Calu3 (cell line): ENCODE results near the gene PPP2R3B. TPM values are rescaled to one million over a fixed set of nuclear protein-coding genes. Genes with fewer than 3 reads are reported as not detected.
A peak's percentile ranks its signal among the peaks of the same experiment; 100 is the strongest.

ENCODE experiments used
- BruUV-seq: library from RNA; stranded (reverse); fragments of 400-500 nt; replicated peaks from 2 replicates; lab custom pipeline; 2021; lab: Mats Ljungman, UMichigan
- CTCF ChIA-PET: fragments of 300-600 bp; sonication (Branson Sonifier 250); formaldehyde crosslinking; loops from one replicate; lab custom pipeline; 2022; ENCODE audit warnings: antibody characterized with exemption; lab: Charles Lee
- DNase-seq: peaks from one replicate; pipeline ENCODE4 v3.0.0; 2022
- H3K27ac Mint-ChIP-seq: one replicate; pipeline ENCODE4 v1.8.0; 2022; ENCODE audit warnings: mixed read lengths; ENCODE audit not compliant: unreplicated experiment
- H3K27me3 Mint-ChIP-seq: one replicate; pipeline ENCODE4 v1.8.0; 2022; ENCODE audit warnings: mixed read lengths; ENCODE audit not compliant: unreplicated experiment
- H3K36me3 Mint-ChIP-seq: one replicate; pipeline ENCODE4 v1.8.0; 2022; ENCODE audit warnings: mild to moderate bottlenecking, moderate library complexity, mixed read lengths; ENCODE audit not compliant: insufficient read depth, unreplicated experiment
- H3K4me1 Mint-ChIP-seq: one replicate; pipeline ENCODE4 v1.8.0; 2022; ENCODE audit warnings: mild to moderate bottlenecking, low read depth, mixed read lengths; ENCODE audit not compliant: unreplicated experiment
- H3K4me3 Mint-ChIP-seq: one replicate; pipeline ENCODE4 v1.8.0; 2022; ENCODE audit warnings: mild to moderate bottlenecking, low read depth, moderate library complexity, mixed read lengths; ENCODE audit not compliant: unreplicated experiment
- H3K9me3 Mint-ChIP-seq: one replicate; pipeline ENCODE4 v1.8.0; 2022; ENCODE audit warnings: low read depth, mixed read lengths; ENCODE audit not compliant: unreplicated experiment
- intact Hi-C: fragments of 100-400 bp; cut with micrococcal nuclease; formaldehyde crosslinking; loops from one replicate; pipeline ENCODE4 v1.10.0; 2022; ENCODE audit not compliant: unreplicated experiment
- total RNA-seq: library from RNA; stranded (reverse); gene quantifications from 2 replicates; pipeline ENCODE4 v1.2.3, GENCODE V29; 2022
- TF ChIP-seq, protein P1 (sequence below): fragments of 200-600 bp; IDR thresholded peaks from one replicate; pipeline ENCODE4 v1.8.0; 2022; ENCODE audit warnings: antibody characterized with exemption; ENCODE audit not compliant: unreplicated experiment

PPP2R3B gene
- total RNA-seq, 1 experiment from 2014 or later = 25.4 TPM

DNA sequence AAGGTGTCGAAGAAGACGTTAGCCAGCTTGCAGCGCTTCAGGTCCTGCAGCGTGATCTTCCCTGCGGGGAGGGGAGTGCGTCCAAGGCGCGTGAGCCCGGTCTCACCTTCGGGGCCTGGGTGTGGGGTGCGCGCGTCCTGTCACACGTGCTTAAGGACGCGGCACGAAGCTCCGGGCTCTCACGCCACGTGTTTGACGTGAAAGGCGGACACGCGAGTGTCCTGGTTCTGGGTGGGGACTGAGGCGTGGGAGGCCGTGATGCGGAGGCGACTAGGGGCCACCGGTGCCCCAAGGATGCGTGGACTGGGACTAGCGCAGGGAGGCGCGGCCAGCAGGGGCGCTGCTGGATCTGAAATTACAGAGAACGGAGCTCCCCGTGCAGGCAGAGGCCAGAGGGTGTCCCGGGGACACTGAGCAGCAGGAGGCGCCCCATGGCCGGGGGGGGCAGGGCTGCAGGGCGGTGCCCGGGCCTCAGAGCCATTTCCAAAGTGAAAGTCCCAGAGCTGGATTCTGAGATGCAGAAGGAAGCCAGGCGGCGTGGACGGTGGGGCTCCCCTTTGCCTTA, 47.8 kb downstream of the PPP2R3B start:
- no peaks in the 10 kb centered on the region for H3K27me3 Mint-ChIP-seq
- DNase-seq = no peak
- CTCF ChIA-PET = no interaction called here
- H3K4me3 Mint-ChIP-seq = no peak overlapping the region
- peaks cover 7% of the 10 kb centered on the region for H3K9me3 Mint-ChIP-seq
- BruUV-seq = no TSS peak
- no peak overlapping the region for H3K27ac Mint-ChIP-seq
- no peaks in the 10 kb centered on the region for H3K4me1 Mint-ChIP-seq
- intact Hi-C loops = no loop called here
- peaks cover 42% of the 10 kb centered on the region for H3K36me3 Mint-ChIP-seq
- TF ChIP-seq, protein P1, sequence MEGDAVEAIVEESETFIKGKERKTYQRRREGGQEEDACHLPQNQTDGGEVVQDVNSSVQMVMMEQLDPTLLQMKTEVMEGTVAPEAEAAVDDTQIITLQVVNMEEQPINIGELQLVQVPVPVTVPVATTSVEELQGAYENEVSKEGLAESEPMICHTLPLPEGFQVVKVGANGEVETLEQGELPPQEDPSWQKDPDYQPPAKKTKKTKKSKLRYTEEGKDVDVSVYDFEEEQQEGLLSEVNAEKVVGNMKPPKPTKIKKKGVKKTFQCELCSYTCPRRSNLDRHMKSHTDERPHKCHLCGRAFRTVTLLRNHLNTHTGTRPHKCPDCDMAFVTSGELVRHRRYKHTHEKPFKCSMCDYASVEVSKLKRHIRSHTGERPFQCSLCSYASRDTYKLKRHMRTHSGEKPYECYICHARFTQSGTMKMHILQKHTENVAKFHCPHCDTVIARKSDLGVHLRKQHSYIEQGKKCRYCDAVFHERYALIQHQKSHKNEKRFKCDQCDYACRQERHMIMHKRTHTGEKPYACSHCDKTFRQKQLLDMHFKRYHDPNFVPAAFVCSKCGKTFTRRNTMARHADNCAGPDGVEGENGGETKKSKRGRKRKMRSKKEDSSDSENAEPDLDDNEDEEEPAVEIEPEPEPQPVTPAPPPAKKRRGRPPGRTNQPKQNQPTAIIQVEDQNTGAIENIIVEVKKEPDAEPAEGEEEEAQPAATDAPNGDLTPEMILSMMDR = no peak

DNA sequence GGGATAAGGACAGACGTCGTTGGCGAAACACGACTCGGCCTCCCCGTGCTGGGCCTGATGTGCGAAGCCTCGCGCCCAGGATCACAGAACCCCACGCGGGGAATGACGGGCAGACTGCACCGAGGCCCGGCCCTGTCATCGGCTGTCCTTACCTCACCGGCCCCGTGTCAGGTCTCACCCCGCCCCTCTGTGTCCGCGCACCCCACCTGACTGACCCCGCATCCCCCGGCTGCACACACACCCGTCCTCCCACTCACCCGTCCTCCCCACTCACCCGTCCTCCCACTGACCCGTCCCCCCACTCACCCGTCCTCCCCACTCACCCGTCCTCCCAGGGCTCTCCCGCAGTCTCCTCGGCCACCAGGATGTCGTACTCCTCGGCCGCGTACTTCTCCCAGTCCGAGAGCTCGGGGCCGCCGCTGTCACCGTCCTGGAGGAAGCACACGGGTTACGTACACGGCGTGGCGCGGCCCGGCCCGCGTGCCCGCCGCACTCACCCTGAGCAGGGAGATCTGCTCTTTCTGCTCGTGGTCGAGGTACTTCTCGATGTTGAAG, 48.3 kb downstream of the PPP2R3B start:
- intact Hi-C loops = no loop called here
- H3K27ac Mint-ChIP-seq = no peak overlapping the region
- no TSS peak for BruUV-seq
- no peak for DNase-seq
- peaks cover 7% of the 10 kb centered on the region for H3K9me3 Mint-ChIP-seq
- H3K4me3 Mint-ChIP-seq = no peak overlapping the region
- TF ChIP-seq, protein P1 = no peak
- peaks cover 44% of the 10 kb centered on the region for H3K36me3 Mint-ChIP-seq
- no peaks in the 10 kb centered on the region for H3K27me3 Mint-ChIP-seq
- no peaks in the 10 kb centered on the region for H3K4me1 Mint-ChIP-seq
- CTCF ChIA-PET = no interaction called here

DNA sequence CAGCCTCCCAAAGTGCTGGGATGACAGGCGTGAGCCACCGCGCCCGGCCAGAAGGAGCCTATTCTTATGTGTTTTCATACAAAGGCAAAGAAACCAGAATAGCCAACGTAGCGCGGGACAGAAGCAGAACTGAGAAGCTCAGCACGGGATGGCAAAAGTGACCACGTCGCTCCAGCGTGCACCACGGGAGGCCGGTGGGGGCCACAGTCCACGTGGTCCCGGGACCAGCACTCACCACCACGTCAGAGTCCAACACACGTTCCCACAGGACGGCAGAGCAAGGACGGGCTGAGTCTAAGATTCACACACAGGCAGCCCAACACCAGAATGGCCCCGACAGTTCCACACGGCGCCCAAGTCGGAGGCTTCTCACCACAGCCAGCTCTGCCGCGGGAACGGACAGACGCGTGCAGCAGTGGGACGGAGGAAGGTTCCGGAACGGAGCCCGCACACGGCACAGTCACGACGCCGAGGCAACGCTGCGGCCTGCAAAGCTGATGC, 49.3 kb downstream of the PPP2R3B start:
- intact Hi-C loops = no loop called here
- H3K36me3 Mint-ChIP-seq = peaks cover 46% of the 10 kb centered on the region
- no TSS peak for BruUV-seq
- no peaks in the 10 kb centered on the region for H3K4me1 Mint-ChIP-seq
- peak overlapping the region; percentile 30 for H3K27ac Mint-ChIP-seq
- TF ChIP-seq, protein P1 = no peak
- DNase-seq = no peak
- no peak overlapping the region for H3K4me3 Mint-ChIP-seq
- peaks cover 7% of the 10 kb centered on the region for H3K9me3 Mint-ChIP-seq
- CTCF ChIA-PET = no interaction called here
- no peaks in the 10 kb centered on the region for H3K27me3 Mint-ChIP-seq

GRCh38 chrX:336227-336626, 50.5 kb downstream of the PPP2R3B start:
- Mint-ChIP-seq H3K27ac (no peak overlapping the region), H3K27me3 (no peaks in the 10 kb centered on the region), H3K36me3 (peaks cover 41% of the 10 kb centered on the region), H3K4me3 (no peak overlapping the region), H3K4me1 (no peaks in the 10 kb centered on the region), H3K9me3 (peaks cover 3% of the 10 kb centered on the region)
- TF ChIP-seq, protein P1 = no peak
- no TSS peak for BruUV-seq
- CTCF ChIA-PET = no interaction called here
- intact Hi-C loops = no loop called here
- no peak for DNase-seq
